Measurements from ENCODE around the gene MAEA. TPM values are rescaled to one million over a fixed set of nuclear protein-coding genes. Genes with fewer than 3 reads are reported as not detected.

MAEA gene
- total RNA-seq, 2 donors from 2014 or later: 48.8 to 72.7 TPM

- Mint-ChIP-seq H3K27ac (no peak overlapping the region), H3K9me3 (peaks cover 14% of the 10 kb centered on the region), H3K4me1 (no peaks in the 10 kb centered on the region), H3K36me3 (ENCODE audit: low read depth) (no peaks in the 10 kb centered on the region), H3K4me3 (no peak overlapping the region), H3K27me3 (ENCODE audit: insufficient read depth) (peaks cover 16% of the 10 kb centered on the region)
- WGBS, 2 experiments (ENCODE audit: insufficient coverage in 1 of 2, insufficient read length in 1 of 2): 87 to 88% methylated on average over 9 to 10 of the region's 10 CpGs
- Histone ChIP-seq H3K36me3 (ENCODE audit: control insufficient read depth, insufficient read depth, low read length) (no peaks in the 10 kb centered on the region), H3K27me3 (ENCODE audit: control insufficient read depth, insufficient read depth, low read length, poor library complexity, severe bottlenecking) (peaks cover 18% of the 10 kb centered on the region), H3K4me3 (ENCODE audit: low read length) (no peak overlapping the region), H3K9ac (ENCODE audit: extremely low read depth, low read length, poor library complexity, severe bottlenecking) (no peak overlapping the region), H3K27ac (ENCODE audit: low read depth, low read length) (no peak overlapping the region), H3K4me1 (ENCODE audit: control insufficient read depth, insufficient read depth, low read length) (no peaks in the 10 kb centered on the region), H3K9me3 (ENCODE audit: control insufficient read depth, low read length) (no peaks in the 10 kb centered on the region)
- DNase-seq: no peak
- TF ChIP-seq CTCF (conservative IDR thresholded peaks at IDR 0.05): no peak
Observed at GRCh38 chr4:1279253-1279652, 10.4 kb upstream of the MAEA start.

- peaks cover 21% of the 10 kb centered on the region for H3K27me3 Mint-ChIP-seq (ENCODE audit: insufficient read depth)
- H3K4me1 Mint-ChIP-seq: no peaks in the 10 kb centered on the region
- H3K9ac ChIP-seq (ENCODE audit: extremely low read depth, low read length, poor library complexity, severe bottlenecking): no peak overlapping the region
- H3K27ac Mint-ChIP-seq: no peak overlapping the region
- no peak for TF ChIP-seq CTCF (conservative IDR thresholded peaks at IDR 0.05)
- H3K9me3 ChIP-seq (ENCODE audit: control insufficient read depth, low read length): peaks cover 13% of the 10 kb centered on the region
- no peaks in the 10 kb centered on the region for H3K36me3 ChIP-seq (ENCODE audit: control insufficient read depth, insufficient read depth, low read length)
- no peak for DNase-seq
- no peak overlapping the region for H3K27ac ChIP-seq (ENCODE audit: low read depth, low read length)
- H3K4me3 Mint-ChIP-seq: no peak overlapping the region
- no peaks in the 10 kb centered on the region for H3K36me3 Mint-ChIP-seq (ENCODE audit: low read depth)
- peaks cover 21% of the 10 kb centered on the region for H3K9me3 Mint-ChIP-seq
- H3K27me3 ChIP-seq (ENCODE audit: control insufficient read depth, insufficient read depth, low read length, poor library complexity, severe bottlenecking): no peaks in the 10 kb centered on the region
- WGBS, 2 experiments (ENCODE audit: insufficient coverage in 1 of 2, insufficient read length in 1 of 2): 93 to 100% methylated on average over 1 to 8 of the region's 9 CpGs
- no peak overlapping the region for H3K4me3 ChIP-seq (ENCODE audit: low read length)
- no peaks in the 10 kb centered on the region for H3K4me1 ChIP-seq (ENCODE audit: control insufficient read depth, insufficient read depth, low read length)
Observed at GRCh38 chr4:1283711-1284110, 6.0 kb upstream of the MAEA start.

GRCh38 chr4:1285151-1285789 is 4.4 kb upstream of the MAEA start:
- Histone ChIP-seq H3K9me3 (ENCODE audit: control insufficient read depth, low read length) (peaks cover 13% of the 10 kb centered on the region), H3K36me3 (ENCODE audit: control insufficient read depth, insufficient read depth, low read length) (no peaks in the 10 kb centered on the region), H3K27ac (ENCODE audit: low read depth, low read length) (no peak overlapping the region), H3K4me1 (ENCODE audit: control insufficient read depth, insufficient read depth, low read length) (no peaks in the 10 kb centered on the region), H3K27me3 (ENCODE audit: control insufficient read depth, insufficient read depth, low read length, poor library complexity, severe bottlenecking) (no peaks in the 10 kb centered on the region), H3K4me3 (ENCODE audit: low read length) (no peak overlapping the region), H3K9ac (ENCODE audit: extremely low read depth, low read length, poor library complexity, severe bottlenecking) (no peak overlapping the region)
- H3K36me3 Mint-ChIP-seq (ENCODE audit: low read depth): no peaks in the 10 kb centered on the region
- H3K27ac Mint-ChIP-seq: no peak overlapping the region
- peaks cover 17% of the 10 kb centered on the region for H3K9me3 Mint-ChIP-seq
- H3K4me3 Mint-ChIP-seq: no peak overlapping the region
- DNase-seq: no peak
- H3K27me3 Mint-ChIP-seq (ENCODE audit: insufficient read depth): peaks cover 14% of the 10 kb centered on the region
- no peak for TF ChIP-seq CTCF (conservative IDR thresholded peaks at IDR 0.05)
- no peaks in the 10 kb centered on the region for H3K4me1 Mint-ChIP-seq
- 83 to 90% methylated on average over 7 to 10 of the region's 11 CpGs for WGBS, 2 experiments (ENCODE audit: insufficient coverage in 1 of 2, insufficient read length in 1 of 2)

All from endodermal cell (in vitro differentiated cells).